ENCODE results near the gene RSRP1.

Gene RSRP1

DNA sequence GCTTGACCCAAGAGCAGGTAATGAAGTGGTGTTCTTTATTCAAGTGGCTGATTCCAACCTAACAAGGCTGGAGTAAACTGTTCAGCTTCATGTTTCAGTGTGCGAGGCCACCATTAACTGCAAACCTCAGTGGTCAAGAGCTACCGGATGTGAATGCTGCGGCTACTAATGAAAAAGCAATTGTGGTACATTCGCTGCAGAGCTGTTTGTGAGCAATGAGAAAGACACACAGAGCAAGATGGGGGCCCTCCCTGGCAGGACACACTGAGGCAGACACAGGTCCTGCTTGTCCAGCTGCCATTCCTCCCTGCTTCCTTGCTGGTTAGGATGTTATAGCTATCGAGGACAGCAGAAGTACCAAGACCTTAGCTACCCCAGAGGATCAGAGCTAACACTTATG, 41.1 kb downstream of the RSRP1 start:
- Histone ChIP-seq H3K4me3 (ENCODE audit: control insufficient read depth in 1 of 7, extremely low read depth in 1 of 7, insufficient read depth in 4 of 7, low read depth in 2 of 7, low read length in 6 of 7) (no peak overlapping the region), H3K27ac (ENCODE audit: insufficient read depth in 1 of 2, low read depth in 1 of 2, low read length in 2 of 2, poor library complexity in 1 of 2, severe bottlenecking in 2 of 2) (no peak overlapping the region), H3K36me3 (ENCODE audit: control insufficient read depth in 4 of 4, insufficient read depth in 4 of 4, low read length in 3 of 4) (no peaks in the 10 kb centered on the region), H3K4me1 (ENCODE audit: control extremely low read depth in 1 of 4, control insufficient read depth in 4 of 4, insufficient read depth in 4 of 4, low read length in 3 of 4) (no peaks in the 10 kb centered on the region), H3K27me3 (replicated peaks in 2 of 5; ENCODE audit: control insufficient read depth in 4 of 5, insufficient read depth in 5 of 5, low read length in 4 of 5) (no peaks in the 10 kb centered on the region), H3K9me3 (ENCODE audit: control extremely low read depth in 1 of 5, control insufficient read depth in 4 of 5, insufficient read depth in 2 of 5, low read depth in 1 of 5, low read length in 4 of 5) (no peaks in the 10 kb centered on the region)
- CTCF ChIA-PET = interaction anchor here (0.7 to 3.2 kb wide), 14 partner anchors 9 to 375 kb away, joined by 3 to 16 read pairs (median 4); partner anchors contain the start of gene RUNX3
- WGBS (ENCODE audit: insufficient coverage) = 98% methylated on average over 5 of the region's 5 CpGs
- POLR2A ChIA-PET = interaction anchor here (1.0 kb wide), 1 partner anchor 168 kb away, joined by 7 read pairs; no protein-coding TSS in a partner anchor
- DNase-seq = no peak

DNA sequence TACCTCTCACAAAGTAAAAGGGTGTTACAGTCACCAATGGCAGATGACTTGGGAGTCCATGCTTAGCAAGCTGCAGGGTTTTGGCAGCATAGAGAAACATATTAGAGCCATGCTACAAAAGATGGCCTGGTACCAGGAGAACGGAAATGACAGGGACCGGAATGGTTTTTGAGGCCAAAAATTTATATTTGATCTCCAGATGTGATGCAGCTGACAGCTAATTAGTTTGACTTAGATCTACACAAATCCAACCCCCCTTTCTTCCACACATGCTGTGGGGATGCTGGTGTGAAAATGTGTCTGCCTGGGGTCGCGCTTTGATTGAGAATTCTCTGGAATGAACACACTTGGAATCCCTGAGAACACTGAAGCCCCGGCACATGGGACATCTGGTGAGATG, 41.5 kb downstream of the RSRP1 start:
- CTCF ChIA-PET = interaction anchor here (0.9 to 3.2 kb wide), 15 partner anchors 9 to 375 kb away, joined by 3 to 16 read pairs (median 4); partner anchors contain the start of gene RUNX3

DNA sequence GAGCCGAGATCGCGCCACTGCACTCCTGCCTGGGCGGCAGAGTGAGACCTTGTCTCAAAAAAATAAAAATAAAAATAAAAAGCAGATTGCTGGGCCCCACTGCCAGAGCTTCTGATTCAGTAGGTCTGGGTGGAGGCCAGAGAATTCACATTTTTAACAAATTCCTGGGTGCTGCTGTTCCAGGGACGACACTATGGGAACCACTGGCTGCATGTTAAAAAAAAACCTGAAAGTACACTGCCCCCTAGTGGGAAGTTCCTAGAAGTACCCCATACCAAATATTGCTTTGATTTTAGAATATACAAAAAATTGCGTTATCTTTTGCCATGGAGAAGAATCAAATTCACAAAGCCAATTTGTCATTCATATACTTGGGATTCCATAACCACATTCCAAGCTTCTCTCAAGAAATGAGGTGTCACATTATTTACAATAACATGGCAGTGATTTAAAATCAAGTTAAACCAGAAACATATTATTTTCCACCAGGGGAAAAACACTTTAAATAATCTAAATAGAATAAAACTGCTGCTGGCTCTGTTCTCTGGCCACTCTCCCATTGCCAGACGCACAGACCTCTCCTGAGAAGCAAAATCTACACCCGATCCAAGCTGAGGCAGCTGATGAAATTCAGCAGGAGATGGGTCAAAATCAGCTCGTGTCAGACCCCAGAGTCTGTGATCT, 42.3 kb downstream of the RSRP1 start:
- Histone ChIP-seq H3K27ac (ENCODE audit: insufficient read depth in 1 of 2, low read depth in 1 of 2, low read length in 2 of 2, poor library complexity in 1 of 2, severe bottlenecking in 2 of 2) (no peak overlapping the region), H3K4me1 (ENCODE audit: control extremely low read depth in 1 of 4, control insufficient read depth in 4 of 4, insufficient read depth in 4 of 4, low read length in 3 of 4) (no peaks in the 10 kb centered on the region), H3K4me3 (ENCODE audit: control insufficient read depth in 1 of 7, extremely low read depth in 1 of 7, insufficient read depth in 4 of 7, low read depth in 2 of 7, low read length in 6 of 7) (no peak overlapping the region), H3K9me3 (ENCODE audit: control extremely low read depth in 1 of 5, control insufficient read depth in 4 of 5, insufficient read depth in 2 of 5, low read depth in 1 of 5, low read length in 4 of 5) (no peaks in the 10 kb centered on the region), H3K27me3 (replicated peaks in 2 of 5; ENCODE audit: control insufficient read depth in 4 of 5, insufficient read depth in 5 of 5, low read length in 4 of 5) (no peaks in the 10 kb centered on the region), H3K36me3 (ENCODE audit: control insufficient read depth in 4 of 4, insufficient read depth in 4 of 4, low read length in 3 of 4) (no peaks in the 10 kb centered on the region)
- peak; percentile 47 to 70 (median 65) for DNase-seq
- ChIA-PET CTCF (interaction anchor here (0.6 to 3.2 kb wide), 18 partner anchors 8 to 357 kb away, joined by 3 to 16 read pairs (median 3); no protein-coding TSS in a partner anchor), POLR2A (no interaction called here)
- 50% methylated on average over 4 of the region's 9 CpGs for WGBS (ENCODE audit: insufficient coverage)

More for the DNA sequence above, 41.5 kb downstream of the RSRP1 start:
- Histone ChIP-seq H3K9me3 (ENCODE audit: control extremely low read depth in 1 of 5, control insufficient read depth in 4 of 5, insufficient read depth in 2 of 5, low read depth in 1 of 5, low read length in 4 of 5) (no peaks in the 10 kb centered on the region), H3K4me3 (ENCODE audit: control insufficient read depth in 1 of 7, extremely low read depth in 1 of 7, insufficient read depth in 4 of 7, low read depth in 2 of 7, low read length in 6 of 7) (no peak overlapping the region), H3K27me3 (replicated peaks in 2 of 5; ENCODE audit: control insufficient read depth in 4 of 5, insufficient read depth in 5 of 5, low read length in 4 of 5) (no peaks in the 10 kb centered on the region), H3K4me1 (ENCODE audit: control extremely low read depth in 1 of 4, control insufficient read depth in 4 of 4, insufficient read depth in 4 of 4, low read length in 3 of 4) (no peaks in the 10 kb centered on the region), H3K36me3 (ENCODE audit: control insufficient read depth in 4 of 4, insufficient read depth in 4 of 4, low read length in 3 of 4) (no peaks in the 10 kb centered on the region), H3K27ac (ENCODE audit: insufficient read depth in 1 of 2, low read depth in 1 of 2, low read length in 2 of 2, poor library complexity in 1 of 2, severe bottlenecking in 2 of 2) (no peak overlapping the region)
- DNase-seq = no peak
- 100% methylated on average over 3 of the region's 5 CpGs for WGBS (ENCODE audit: insufficient coverage)
- POLR2A ChIA-PET = interaction anchor here (1.0 kb wide), 1 partner anchor 167 kb away, joined by 7 read pairs; no protein-coding TSS in a partner anchor

DNA sequence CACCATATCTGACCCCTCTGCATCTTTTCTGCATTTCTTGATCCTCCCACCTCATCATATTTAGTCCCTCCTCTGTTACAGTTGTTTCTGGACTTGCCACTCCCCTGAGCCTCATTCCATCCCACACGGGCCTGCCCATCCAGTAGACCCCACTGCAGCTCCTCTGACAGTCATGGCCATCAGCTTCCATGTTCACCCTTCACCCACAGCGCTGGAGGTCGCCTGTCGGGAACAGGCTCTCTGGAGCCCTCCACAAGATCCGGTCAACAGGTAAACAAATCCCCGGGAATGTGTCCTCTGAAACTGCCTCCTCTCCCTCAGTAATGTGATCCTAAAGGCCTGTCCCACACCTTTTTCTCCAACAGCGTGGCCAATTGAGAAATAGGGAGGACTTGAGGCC, 46.2 kb downstream of the RSRP1 start:
- WGBS (ENCODE audit: insufficient coverage) = 83% methylated on average over 5 of the region's 7 CpGs
- ChIA-PET POLR2A (no interaction called here), CTCF (interaction anchor here (1.1 to 1.4 kb wide), 3 partner anchors 10 to 51 kb away, joined by 3 read pairs; partner anchors contain the start of gene SYF2)
- no peaks in the 10 kb centered on the region for H3K9me3 ChIP-seq (ENCODE audit: control extremely low read depth in 1 of 5, control insufficient read depth in 4 of 5, insufficient read depth in 2 of 5, low read depth in 1 of 5, low read length in 4 of 5)
- no peaks in the 10 kb centered on the region for H3K36me3 ChIP-seq (ENCODE audit: control insufficient read depth in 4 of 4, insufficient read depth in 4 of 4, low read length in 3 of 4)
- H3K4me3 ChIP-seq (ENCODE audit: control insufficient read depth in 1 of 7, extremely low read depth in 1 of 7, insufficient read depth in 4 of 7, low read depth in 2 of 7, low read length in 6 of 7) = no peak overlapping the region
- H3K4me1 ChIP-seq (ENCODE audit: control extremely low read depth in 1 of 4, control insufficient read depth in 4 of 4, insufficient read depth in 4 of 4, low read length in 3 of 4) = peaks cover 0 to 22% (median 19%) of the 10 kb centered on the region in 4 experiments
- DNase-seq = no peak
- H3K27ac ChIP-seq (ENCODE audit: insufficient read depth in 1 of 2, low read depth in 1 of 2, low read length in 2 of 2, poor library complexity in 1 of 2, severe bottlenecking in 2 of 2) = no peak overlapping the region
- H3K27me3 ChIP-seq (replicated peaks in 2 of 5; ENCODE audit: control insufficient read depth in 4 of 5, insufficient read depth in 5 of 5, low read length in 4 of 5) = no peaks in the 10 kb centered on the region

DNA sequence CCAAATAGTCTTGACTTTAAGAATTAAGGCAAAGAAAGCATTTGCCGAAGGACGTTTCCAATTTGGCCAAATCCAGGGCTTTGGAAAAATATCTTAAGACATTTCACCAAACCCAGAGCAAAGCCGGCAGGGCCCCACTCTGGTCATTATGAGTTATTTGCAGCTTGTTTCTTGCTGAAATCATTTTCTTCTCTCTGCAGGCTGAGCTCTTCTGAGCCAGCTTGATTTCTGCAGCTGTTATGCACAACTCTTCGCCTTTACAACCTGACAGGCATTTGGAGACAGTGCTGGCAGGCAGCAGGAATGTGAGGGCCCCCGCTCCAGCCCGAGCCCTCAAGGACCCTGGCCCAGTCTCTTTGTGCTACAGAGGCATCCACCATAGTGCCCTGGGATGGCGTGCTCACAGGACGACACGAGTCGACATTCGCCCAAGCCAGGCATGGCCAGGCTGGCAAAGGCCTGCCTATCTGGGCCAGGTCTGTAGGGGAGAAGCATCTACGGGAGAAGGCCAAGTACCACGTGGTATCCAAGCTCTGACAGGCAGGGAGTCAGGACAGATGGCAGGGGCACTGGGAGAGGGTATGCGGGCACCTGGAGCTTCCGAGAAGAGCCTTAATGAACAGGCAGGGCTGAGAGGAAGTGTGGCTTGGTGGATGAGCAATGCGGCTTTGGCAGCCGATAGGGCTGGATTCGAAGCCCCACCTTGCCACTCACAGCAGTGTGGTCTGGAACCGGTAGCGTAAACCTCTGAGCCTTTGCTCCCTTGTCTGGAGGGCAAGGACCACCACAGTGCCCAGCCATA, 47.2 kb downstream of the RSRP1 start:
- ChIA-PET CTCF (interaction anchor here (1.1 to 1.6 kb wide), 4 partner anchors 9 to 50 kb away, joined by 3 read pairs; partner anchors contain the start of gene SYF2), POLR2A (no interaction called here)
- Histone ChIP-seq H3K4me3 (ENCODE audit: control insufficient read depth in 1 of 7, extremely low read depth in 1 of 7, insufficient read depth in 4 of 7, low read depth in 2 of 7, low read length in 6 of 7) (no peak overlapping the region), H3K9me3 (ENCODE audit: control extremely low read depth in 1 of 5, control insufficient read depth in 4 of 5, insufficient read depth in 2 of 5, low read depth in 1 of 5, low read length in 4 of 5) (no peaks in the 10 kb centered on the region), H3K36me3 (ENCODE audit: control insufficient read depth in 4 of 4, insufficient read depth in 4 of 4, low read length in 3 of 4) (no peaks in the 10 kb centered on the region), H3K27ac (ENCODE audit: insufficient read depth in 1 of 2, low read depth in 1 of 2, low read length in 2 of 2, poor library complexity in 1 of 2, severe bottlenecking in 2 of 2) (no peak overlapping the region), H3K4me1 (ENCODE audit: control extremely low read depth in 1 of 4, control insufficient read depth in 4 of 4, insufficient read depth in 4 of 4, low read length in 3 of 4) (peaks cover 0 to 26% (median 20%) of the 10 kb centered on the region in 4 experiments), H3K27me3 (replicated peaks in 2 of 5; ENCODE audit: control insufficient read depth in 4 of 5, insufficient read depth in 5 of 5, low read length in 4 of 5) (no peaks in the 10 kb centered on the region)
- 97% methylated on average over 18 of the region's 20 CpGs for WGBS (ENCODE audit: insufficient coverage)
- DNase-seq = no peak

DNA sequence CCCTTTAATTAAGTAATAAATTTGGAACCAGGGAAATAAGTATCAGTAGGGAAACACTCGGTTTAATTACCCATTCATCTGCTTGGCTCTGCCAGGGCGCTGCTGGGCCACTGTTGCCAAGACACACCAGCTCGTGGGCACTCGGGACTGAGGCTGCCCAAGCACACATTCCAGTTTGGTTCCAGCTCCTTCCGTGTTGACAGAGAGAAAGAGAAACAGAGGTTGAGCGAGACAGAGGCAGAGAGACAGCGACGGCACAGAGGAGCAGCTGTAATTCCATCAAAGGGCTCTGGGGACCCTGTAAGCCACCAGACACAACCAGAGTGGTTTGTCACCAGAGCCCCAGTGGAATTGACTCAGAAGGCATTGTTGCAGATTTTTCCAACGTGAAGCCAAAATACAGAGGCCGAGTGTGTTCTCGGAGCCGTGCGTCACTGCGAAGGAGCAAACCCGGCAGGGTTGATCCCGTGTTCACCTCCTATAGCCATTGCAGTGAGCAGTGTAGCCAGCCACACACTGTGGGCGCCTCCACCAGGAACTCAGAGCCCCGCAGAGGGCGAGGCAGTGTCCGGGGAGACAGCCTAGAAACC, 48.5 kb downstream of the RSRP1 start:
- CTCF ChIA-PET = interaction anchor here (0.7 to 1.6 kb wide), 2 partner anchors 11 to 99 kb away, joined by 3 to 4 read pairs; no protein-coding TSS in a partner anchor
- no peaks in the 10 kb centered on the region for H3K36me3 ChIP-seq (ENCODE audit: control insufficient read depth in 4 of 4, insufficient read depth in 4 of 4, low read length in 3 of 4)
- H3K4me3 ChIP-seq (ENCODE audit: control insufficient read depth in 1 of 7, extremely low read depth in 1 of 7, insufficient read depth in 4 of 7, low read depth in 2 of 7, low read length in 6 of 7) = peak overlapping the region in 2 of 7 experiments; percentile 8 to 51
- POLR2A ChIA-PET = no interaction called here
- H3K4me1 ChIP-seq (ENCODE audit: control extremely low read depth in 1 of 4, control insufficient read depth in 4 of 4, insufficient read depth in 4 of 4, low read length in 3 of 4) = peaks cover 0 to 26% (median 20%) of the 10 kb centered on the region in 4 experiments
- H3K27me3 ChIP-seq (replicated peaks in 2 of 5; ENCODE audit: control insufficient read depth in 4 of 5, insufficient read depth in 5 of 5, low read length in 4 of 5) = no peaks in the 10 kb centered on the region
- peak; percentile 23 to 74 (median 64) for DNase-seq
- WGBS (ENCODE audit: insufficient coverage) = 65% methylated on average over 20 of the region's 20 CpGs
- H3K27ac ChIP-seq (ENCODE audit: insufficient read depth in 1 of 2, low read depth in 1 of 2, low read length in 2 of 2, poor library complexity in 1 of 2, severe bottlenecking in 2 of 2) = peak overlapping the region in 1 of 2 experiments; percentile 2
- H3K9me3 ChIP-seq (ENCODE audit: control extremely low read depth in 1 of 5, control insufficient read depth in 4 of 5, insufficient read depth in 2 of 5, low read depth in 1 of 5, low read length in 4 of 5) = no peaks in the 10 kb centered on the region
